NCI-H1694 treated with DMSO at 0.1 percent for 48 hours (cell line): ENCODE results near the gene POP7.
"Not testable (repeated sequence)": the region's sequence is repeated elsewhere in the genome, so short reads cannot be mapped to it uniquely, and the experiment has no call there.

Experiments used
- DNase-seq: peaks from one replicate; lab custom pipeline; 2025; lab: John Stamatoyannopoulos, UW

Gene POP7

GRCh38 chr7:100723732-100724275, 17.9 kb downstream of the POP7 start:
- no peak for DNase-seq

DNA sequence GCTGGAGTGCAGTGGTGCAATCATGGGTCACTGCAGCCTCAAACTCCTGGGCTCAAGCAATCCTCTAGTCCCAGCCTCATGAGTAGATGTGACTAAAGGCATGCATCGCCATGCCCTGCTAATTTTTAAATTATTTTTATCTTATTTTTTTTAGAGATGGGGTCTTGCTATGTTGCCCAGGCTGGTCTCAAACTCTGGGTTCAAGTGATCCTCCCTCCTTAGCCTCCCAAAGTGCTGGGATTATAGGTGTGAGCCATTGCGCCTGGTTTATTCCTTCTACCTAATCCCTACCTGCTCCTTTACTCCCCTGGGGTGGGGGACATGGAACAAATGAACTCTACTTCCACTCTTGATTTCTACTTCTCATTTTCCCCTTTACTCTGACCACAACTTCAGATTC, 18.4 kb downstream of the POP7 start:
- DNase-seq, result not testable (repeated sequence)

- DNase-seq, result no peak
Measured at GRCh38 chr7:100726996-100727761, 21.3 kb downstream of the POP7 start.

DNA sequence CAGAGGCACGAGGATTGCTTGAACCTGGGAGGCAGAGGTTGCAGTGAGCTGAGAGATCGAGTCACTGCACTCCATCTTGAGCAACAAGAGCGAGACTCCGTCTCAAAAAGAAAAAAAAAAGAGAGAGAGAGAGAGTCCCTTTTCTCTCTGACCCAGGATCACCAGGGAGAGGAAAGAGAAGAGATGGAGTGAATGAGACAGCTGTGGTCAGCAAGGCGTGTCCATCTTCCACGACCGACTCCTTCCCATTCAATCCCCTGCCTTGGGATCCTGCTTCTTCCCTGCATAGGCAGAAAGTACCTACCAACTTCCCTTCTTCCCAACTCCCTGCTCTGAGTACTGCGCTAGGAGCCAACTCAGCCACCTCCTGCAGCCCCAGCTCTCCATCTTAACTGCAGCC, 22.3 kb downstream of the POP7 start:
- DNase-seq, result no peak

DNA sequence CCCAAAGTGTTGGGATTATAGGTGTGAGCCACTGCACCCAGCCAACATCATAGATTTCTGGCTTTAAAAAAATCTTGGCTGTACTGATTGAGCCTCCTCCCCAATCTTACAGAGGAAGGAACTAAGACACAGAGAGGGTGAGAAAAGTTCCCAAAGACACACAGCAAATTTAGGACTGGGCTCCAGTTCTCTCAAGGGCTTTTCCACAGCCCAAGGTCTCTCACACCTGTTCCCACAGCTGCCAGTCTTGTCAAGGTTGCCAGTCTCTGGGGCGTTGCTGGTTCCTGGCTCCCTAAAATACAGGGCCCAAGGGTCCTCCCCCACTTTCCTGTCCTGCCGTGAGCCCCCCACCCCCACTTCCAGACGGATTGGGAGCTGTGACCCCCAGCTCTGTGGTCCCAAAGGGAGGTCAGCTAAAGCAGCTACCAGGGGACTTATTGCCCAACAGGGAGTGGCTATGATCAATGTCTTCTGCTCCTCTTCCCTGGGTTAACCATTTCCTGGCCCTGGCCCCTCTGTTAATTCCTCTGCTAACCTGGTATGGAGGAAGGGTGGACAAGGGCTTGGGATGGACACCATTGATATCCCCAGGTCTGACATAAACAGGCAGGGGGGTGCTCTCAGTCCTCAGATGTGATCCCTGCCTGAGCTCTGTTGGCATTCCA, 24.3 kb downstream of the POP7 start:
- no peak for DNase-seq

- DNase-seq, result no peak
Measured at GRCh38 chr7:100731937-100732636, 26.2 kb downstream of the POP7 start.

GRCh38 chr7:100735730-100736129, 29.8 kb downstream of the POP7 start:
- no peak for DNase-seq

DNA sequence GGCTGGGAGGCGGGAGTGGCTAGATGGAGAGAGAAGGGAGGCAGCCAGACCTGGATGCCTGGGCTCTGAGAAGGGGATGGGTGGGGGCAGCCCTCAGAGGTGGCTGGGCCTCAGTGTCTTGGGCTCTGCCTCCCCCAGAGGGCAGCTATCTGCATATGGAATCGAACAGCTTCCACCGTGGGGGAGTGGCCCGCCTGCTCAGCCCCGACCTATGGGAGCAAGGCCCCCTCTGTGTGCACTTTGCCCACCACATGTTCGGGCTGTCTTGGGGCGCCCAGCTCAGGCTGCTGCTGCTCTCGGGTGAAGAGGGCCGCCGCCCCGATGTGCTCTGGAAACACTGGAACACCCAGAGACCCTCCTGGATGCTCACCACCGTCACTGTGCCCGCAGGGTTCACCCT, 30.8 kb downstream of the POP7 start:
- no peak for DNase-seq

DNA sequence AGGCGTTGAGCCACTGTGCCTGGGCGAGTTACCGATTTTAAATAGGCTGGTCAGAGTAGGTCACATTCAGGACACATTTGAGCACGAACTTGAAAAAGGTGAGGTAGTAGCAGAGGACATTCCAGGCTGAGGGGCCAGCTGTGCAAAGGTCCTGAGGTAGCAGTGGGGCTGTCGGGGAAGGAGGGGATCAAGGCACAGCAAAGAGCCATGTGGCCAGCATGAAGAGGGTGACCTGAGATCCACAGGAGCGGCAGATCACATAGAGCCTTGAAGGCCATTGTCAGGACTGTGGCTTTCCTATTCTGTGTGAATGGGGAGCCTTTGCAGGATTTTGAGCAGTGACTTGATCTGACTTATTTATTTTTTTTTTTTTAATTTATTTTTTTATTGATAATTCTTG, 34.0 kb downstream of the POP7 start:
- DNase-seq, result no peak

DNA sequence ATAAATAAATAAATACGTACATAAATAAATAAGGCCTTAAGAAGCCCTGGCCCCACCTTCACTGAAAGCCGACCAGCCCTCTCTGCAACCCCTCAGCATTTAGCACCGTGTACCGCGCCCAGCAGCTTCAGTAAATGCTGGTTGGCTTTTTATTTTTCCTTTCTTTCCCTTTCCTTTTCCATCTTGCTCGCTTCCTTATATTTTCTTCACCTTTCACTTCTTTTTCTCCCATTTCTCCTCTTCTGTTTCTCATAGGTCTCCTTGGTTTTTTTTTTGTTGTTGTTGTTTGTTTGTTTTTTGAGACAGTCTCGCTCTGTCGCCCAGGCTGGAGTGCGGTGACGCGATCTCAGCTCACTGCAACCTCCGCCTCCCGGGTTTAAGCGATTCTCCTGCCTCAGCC, 38.7 kb downstream of the POP7 start:
- no peak for DNase-seq

- no peak for DNase-seq
Measured at GRCh38 chr7:100745184-100745583, 39.3 kb downstream of the POP7 start.

GRCh38 chr7:100752994-100753393, 47.1 kb downstream of the POP7 start:
- no peak for DNase-seq

GRCh38 chr7:100753750-100754149, 47.8 kb downstream of the POP7 start:
- DNase-seq, result no peak
